MM.1S (cell line): ENCODE measurements around the gene ARMC2.

Experiments used
- DNase-seq: peaks from one replicate; pipeline ENCODE4 v3.0.0-alpha.2; 2015
- H2AFZ ChIP-seq: fragments of 300-600 bp; sonication (generic); 2 replicates; pipeline ENCODE4 v1.6.0; 2016; ENCODE audit warnings: antibody characterized with exemption, low read length
- H3F3A ChIP-seq: fragments of 300-600 bp; sonication (generic); 2 replicates; pipeline ENCODE4 v1.6.1; 2016; ENCODE audit warnings: mild to moderate bottlenecking, antibody characterized with exemption, low read length, moderate library complexity, mixed read lengths; ENCODE audit not compliant: insufficient read depth
- H3K27ac ChIP-seq: fragments of 300-600 bp; sonication (generic); 2 replicates; pipeline ENCODE4 v1.5.1; 2016; ENCODE audit warnings: mild to moderate bottlenecking, low read length
- H3K27me3 ChIP-seq: fragments of 300-600 bp; sonication (generic); replicated peaks from 2 replicates; pipeline ENCODE4 v1.6.0; 2016; ENCODE audit warnings: low read length; ENCODE audit not compliant: insufficient read depth
- H3K36me3 ChIP-seq: fragments of 300-600 bp; sonication (generic); replicated peaks from 2 replicates; pipeline ENCODE4 v1.6.1; 2016; ENCODE audit warnings: mild to moderate bottlenecking, low read length, mixed read lengths; ENCODE audit not compliant: insufficient read depth
- H3K4me1 ChIP-seq: fragments of 300-600 bp; sonication (generic); 2 replicates; pipeline ENCODE4 v1.6.1; 2016; ENCODE audit warnings: low read length, mixed read lengths
- H3K4me2 ChIP-seq: fragments of 300-600 bp; sonication (generic); 2 replicates; pipeline ENCODE4 v1.6.0; 2016; ENCODE audit warnings: low read depth, low read length
- H3K4me3 ChIP-seq: fragments of 300-600 bp; sonication (generic); 2 replicates; pipeline ENCODE4 v1.5.1; 2016; ENCODE audit warnings: low read length, mixed read lengths
- H3K79me2 ChIP-seq: fragments of 300-600 bp; sonication (generic); 2 replicates; pipeline ENCODE4 v1.6.1; 2016; ENCODE audit warnings: mixed run types, low read length, mixed read lengths
- H3K9ac ChIP-seq: fragments of 300-600 bp; sonication (generic); 2 replicates; pipeline ENCODE4 v1.6.1; 2016; ENCODE audit warnings: low read length, mixed read lengths
- H3K9me2 ChIP-seq: fragments of 300-600 bp; sonication (generic); replicated peaks from 2 replicates; pipeline ENCODE4 v1.6.1; 2016; ENCODE audit warnings: mild to moderate bottlenecking, low read length, mixed read lengths; ENCODE audit not compliant: insufficient read depth
- H3K9me3 ChIP-seq: fragments of 300-600 bp; sonication (generic); replicated peaks from 2 replicates; pipeline ENCODE4 v1.6.1; 2016; ENCODE audit warnings: mild to moderate bottlenecking, low read length, mixed read lengths; ENCODE audit not compliant: insufficient read depth
- H4K20me1 ChIP-seq: fragments of 300-600 bp; sonication (generic); 2 replicates; pipeline ENCODE4 v1.6.1; 2016; ENCODE audit warnings: mild to moderate bottlenecking, low read length, moderate library complexity, mixed read lengths; ENCODE audit not compliant: insufficient read depth
- CTCF ChIP-seq: fragments of 300-600 bp; sonication (generic); IDR thresholded peaks from 2 replicates; pipeline ENCODE4 v1.5.1; 2016; ENCODE audit warnings: antibody characterized with exemption, low read length, mixed read lengths
- EZH2 ChIP-seq: fragments of 300-600 bp; sonication (generic); optimal IDR thresholded peaks from 2 replicates; pipeline ENCODE3; 2017; ENCODE audit warnings: low read depth, mild to moderate bottlenecking, antibody characterized with exemption, low read length, mixed read lengths
- EZH2phosphoT487 ChIP-seq: fragments of 300-600 bp; sonication (generic); IDR thresholded peaks from 2 replicates; pipeline ENCODE4 v1.6.1; 2018; ENCODE audit warnings: antibody characterized with exemption, low read length

Gene ARMC2

GRCh38 chr6:108982154-108983113 lies 134.2 kb downstream of the ARMC2 start:
- Histone ChIP-seq H3K4me1 (no peaks in the 10 kb centered on the region), H3K27ac (no peak overlapping the region), H3K36me3 (no peaks in the 10 kb centered on the region), H2AFZ (no peak overlapping the region), H3K9ac (no peak overlapping the region), H3K4me2 (no peak overlapping the region), H3K9me3 (no peaks in the 10 kb centered on the region), H3K79me2 (no peaks in the 10 kb centered on the region), H3K4me3 (no peak overlapping the region), H3K27me3 (no peaks in the 10 kb centered on the region), H3F3A (no peaks in the 10 kb centered on the region), H4K20me1 (no peaks in the 10 kb centered on the region), H3K9me2 (no peaks in the 10 kb centered on the region)
- no peak for DNase-seq
- no peak for TF ChIP-seq EZH2
- TF ChIP-seq EZH2phosphoT487: no peak
- TF ChIP-seq CTCF: no peak

DNA sequence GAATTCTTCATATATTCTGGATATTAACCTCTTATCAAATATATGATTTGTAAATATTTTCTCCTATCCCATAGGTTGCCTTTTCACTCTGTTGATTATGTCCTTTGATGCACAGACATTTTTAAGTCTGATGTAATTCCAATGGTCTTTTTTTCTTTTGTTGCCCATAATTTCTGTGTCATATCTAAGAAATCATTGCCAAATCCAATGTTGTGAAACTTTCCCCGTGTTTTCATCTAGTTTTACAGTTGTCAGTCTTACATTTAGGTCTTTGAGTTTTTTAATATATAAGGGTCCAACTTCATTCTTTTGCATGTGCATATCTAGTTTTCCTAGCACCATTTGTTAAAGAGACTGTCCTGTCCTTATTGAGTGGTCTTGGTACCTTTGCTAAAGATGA lies 134.9 kb downstream of the ARMC2 start:
- TF ChIP-seq CTCF (no peak), EZH2 (no peak), EZH2phosphoT487 (no peak)
- Histone ChIP-seq H3K27me3 (no peaks in the 10 kb centered on the region), H3F3A (no peaks in the 10 kb centered on the region), H3K4me1 (no peaks in the 10 kb centered on the region), H3K79me2 (no peaks in the 10 kb centered on the region), H3K9me2 (no peaks in the 10 kb centered on the region), H4K20me1 (no peaks in the 10 kb centered on the region), H3K27ac (no peak overlapping the region), H3K36me3 (no peaks in the 10 kb centered on the region), H3K4me2 (no peak overlapping the region), H3K9ac (no peak overlapping the region), H3K4me3 (no peak overlapping the region), H3K9me3 (no peaks in the 10 kb centered on the region), H2AFZ (no peak overlapping the region)
- no peak for DNase-seq

GRCh38 chr6:108985301-108985700 lies 137.1 kb downstream of the ARMC2 start:
- H3K27me3 ChIP-seq: no peaks in the 10 kb centered on the region
- no peak overlapping the region for H3K9ac ChIP-seq
- H3K4me3 ChIP-seq: no peak overlapping the region
- no peaks in the 10 kb centered on the region for H3K9me2 ChIP-seq
- no peak overlapping the region for H3K27ac ChIP-seq
- H3K36me3 ChIP-seq: no peaks in the 10 kb centered on the region; the same call in none of the 2 replicates
- DNase-seq: no peak
- no peaks in the 10 kb centered on the region for H3F3A ChIP-seq
- H3K4me1 ChIP-seq: no peaks in the 10 kb centered on the region
- H3K4me2 ChIP-seq: no peak overlapping the region
- no peaks in the 10 kb centered on the region for H3K79me2 ChIP-seq
- no peak overlapping the region for H2AFZ ChIP-seq
- no peaks in the 10 kb centered on the region for H3K9me3 ChIP-seq
- TF ChIP-seq EZH2 (no peak), EZH2phosphoT487 (no peak), CTCF (no peak)
- H4K20me1 ChIP-seq: no peaks in the 10 kb centered on the region
